NCI-H2107 treated with DMSO at 0.1 percent for 48 hours (cell line): ENCODE measurements around the gene LIN7C.
"Not testable (repeated sequence)": the region's sequence is repeated elsewhere in the genome, so short reads cannot be mapped to it uniquely, and the experiment has no call there.

Experiments used
- DNase-seq: peaks from one replicate; lab custom pipeline; 2025; ENCODE audit not compliant: unreplicated experiment; lab: John Stamatoyannopoulos, UW

LIN7C gene

DNA sequence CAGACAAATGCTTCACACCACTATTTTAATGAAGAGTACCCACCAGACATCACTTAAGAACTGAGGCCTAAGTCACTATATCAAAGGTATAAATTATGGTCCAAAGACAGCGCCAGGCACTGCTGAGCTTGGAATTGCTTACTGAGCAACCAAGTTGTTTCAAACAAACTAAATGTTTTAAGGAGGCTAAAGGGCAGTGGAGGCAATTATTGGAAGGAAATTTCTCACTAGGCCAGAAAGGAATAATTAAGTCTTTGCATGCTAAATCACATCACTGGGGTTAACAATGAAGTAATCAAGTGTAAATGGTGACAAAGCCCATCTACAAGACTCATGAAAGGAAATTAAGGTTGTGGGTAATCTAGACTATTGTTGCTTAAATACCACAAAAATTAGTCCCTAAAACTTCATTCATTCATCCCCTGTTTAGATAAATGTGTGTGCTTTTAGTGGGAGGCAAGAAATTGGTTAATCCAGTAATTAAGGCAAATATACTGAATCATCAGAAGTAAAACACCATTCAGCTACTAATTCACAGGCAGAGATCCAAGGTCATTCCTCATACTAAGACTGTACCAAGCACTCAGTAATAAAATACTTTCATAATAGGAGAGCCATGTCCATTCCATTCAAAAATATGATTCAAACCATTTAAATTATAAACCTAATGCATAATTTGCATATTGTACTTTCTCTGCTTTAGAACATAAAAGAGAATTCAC lies 55.2 kb downstream of the LIN7C start:
- no peak for DNase-seq

DNA sequence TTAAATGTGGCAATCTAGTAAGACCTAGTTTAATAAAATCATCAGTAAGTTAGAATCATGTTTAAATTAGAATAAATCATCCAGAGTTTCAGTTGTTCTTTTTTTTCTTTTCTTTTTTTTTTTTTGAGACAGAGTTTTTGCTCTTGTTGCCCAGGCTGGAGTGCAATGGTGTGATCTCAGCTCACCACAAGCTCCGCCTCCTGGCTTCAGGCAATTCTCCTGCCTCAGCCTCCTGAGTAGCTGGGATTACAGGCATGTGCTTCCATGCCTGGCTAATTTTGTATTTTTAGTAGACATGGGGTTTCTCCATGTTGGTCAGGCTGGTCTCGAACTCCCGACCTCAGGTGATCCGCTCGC lies 58.4 kb downstream of the LIN7C start:
- DNase-seq, result not testable (repeated sequence)

DNA sequence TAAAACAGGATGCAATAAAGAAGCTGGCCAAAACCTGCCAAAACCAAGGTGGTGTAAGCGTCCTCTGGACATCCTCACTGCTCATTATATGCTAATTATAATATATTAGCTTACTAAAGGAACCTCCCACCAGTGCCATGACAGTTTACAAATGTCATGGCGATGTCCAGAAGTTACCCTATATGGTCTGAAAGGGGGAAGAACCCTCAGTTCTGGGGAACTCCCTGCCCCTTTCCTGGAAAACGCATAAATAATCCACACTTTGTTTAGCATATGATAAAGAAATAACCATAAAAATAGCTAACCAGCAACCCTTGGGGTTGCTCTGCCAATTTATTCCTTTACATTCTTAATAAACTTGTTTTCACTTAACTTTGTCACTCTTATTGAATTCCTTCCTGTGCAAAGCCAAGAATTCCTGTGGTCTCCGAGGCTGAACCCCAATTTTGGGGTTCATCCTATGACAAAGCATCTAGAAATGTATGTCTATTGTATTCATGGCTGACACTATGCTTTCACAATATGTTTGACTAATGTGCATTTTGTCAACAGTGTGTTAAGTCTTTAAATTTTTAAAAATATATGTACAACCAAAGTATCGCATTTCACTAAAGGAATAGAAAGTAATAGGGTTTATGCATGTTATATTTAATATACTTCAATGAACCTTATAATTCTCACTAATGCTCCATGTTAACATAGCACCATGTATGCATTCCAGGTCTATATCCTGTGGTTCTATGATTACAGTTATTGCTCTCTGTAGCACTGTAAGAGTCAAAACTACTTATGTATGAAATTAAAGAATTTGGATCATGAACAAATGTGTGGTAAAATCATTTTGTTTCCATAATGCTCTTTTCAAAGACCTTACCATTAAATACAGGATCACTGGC lies 59.0 kb downstream of the LIN7C start:
- DNase-seq, result no peak

DNA sequence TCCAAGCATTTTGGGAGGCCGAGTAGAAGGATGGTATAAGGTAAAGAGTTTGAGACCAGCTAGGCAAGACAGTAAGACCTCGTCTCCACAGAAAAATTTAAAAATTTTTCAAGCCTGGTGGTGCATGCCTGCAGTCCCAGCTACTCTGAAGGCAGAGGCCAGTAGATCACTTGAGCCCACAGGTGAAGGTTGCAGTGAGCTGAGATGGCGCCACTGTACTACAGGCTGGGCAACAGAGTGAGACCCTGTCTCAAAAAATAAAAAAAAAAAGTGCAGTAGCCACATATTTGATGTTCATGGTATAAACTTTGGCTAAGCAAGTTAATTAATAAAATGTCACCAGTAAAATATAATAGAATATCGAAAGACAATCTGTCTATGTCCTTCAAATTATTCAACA lies 60.9 kb downstream of the LIN7C start:
- no peak for DNase-seq

DNA sequence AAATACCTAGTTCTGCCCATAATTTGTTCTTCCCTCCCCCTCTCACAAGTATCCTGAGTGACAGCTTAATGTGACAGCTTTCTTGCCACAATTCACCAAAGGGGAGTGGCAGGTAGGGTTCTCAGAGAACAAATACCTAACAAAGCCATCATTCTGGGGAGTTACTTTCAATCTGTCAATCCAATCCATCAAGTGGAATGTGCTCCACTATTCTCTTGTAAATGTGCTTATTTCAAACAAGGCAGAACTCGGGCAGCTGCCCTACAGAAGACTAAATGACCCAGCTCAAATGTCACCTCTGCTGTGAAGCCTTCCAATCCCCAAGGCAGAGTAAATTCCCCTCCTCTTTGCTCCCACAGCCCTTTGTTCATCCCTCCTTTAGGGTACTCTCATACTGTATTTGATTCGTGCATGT lies 61.8 kb downstream of the LIN7C start:
- peak; percentile 99 for DNase-seq
